NCI-H226 (cell line): ENCODE data around the gene C2CD4C.
"Not testable (repeated sequence)": the region's sequence is repeated elsewhere in the genome, so short reads cannot be mapped to it uniquely, and the experiment has no call there.

Experiments
- DNase-seq: peaks from one replicate; pipeline ENCODE4 v3.0.0-alpha.2; 2015

The C2CD4C gene

DNA sequence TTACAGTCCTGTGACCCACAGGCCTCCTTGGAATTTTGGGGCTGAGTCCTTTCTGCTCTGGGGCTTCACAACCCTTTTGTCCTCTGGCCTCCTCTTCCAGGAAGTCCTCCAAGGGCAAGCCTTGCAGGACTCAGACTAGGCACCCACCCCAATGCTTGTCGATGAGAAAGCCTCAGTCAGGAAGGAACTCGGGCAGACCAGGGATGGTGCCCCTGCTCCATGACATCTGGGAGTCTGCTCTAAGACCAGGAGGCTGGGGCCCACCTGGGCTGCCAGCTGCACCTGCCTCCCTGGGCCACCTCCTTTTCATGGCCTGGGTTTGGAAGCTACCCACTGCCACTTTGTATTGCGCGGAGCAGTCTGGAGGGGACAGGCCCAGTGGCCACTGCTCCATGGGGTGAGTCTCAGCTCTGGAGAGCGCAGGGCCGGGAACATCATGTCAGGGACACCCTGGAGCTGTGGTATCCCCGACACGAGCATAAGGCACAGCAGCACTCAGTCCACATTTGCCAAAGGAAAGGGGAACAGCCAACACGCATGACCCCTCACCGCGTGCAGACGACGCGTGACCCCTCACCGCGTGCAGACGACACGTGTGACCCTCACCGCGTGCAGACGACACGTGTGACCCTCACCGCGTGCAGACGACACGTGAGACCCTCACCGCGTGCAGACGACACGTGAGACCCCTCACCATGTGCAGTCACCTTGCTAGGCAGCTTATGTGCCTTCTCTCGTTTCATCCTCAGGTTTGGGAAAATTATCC lies 10.8 kb downstream of the C2CD4C start:
- no peak for DNase-seq

DNA sequence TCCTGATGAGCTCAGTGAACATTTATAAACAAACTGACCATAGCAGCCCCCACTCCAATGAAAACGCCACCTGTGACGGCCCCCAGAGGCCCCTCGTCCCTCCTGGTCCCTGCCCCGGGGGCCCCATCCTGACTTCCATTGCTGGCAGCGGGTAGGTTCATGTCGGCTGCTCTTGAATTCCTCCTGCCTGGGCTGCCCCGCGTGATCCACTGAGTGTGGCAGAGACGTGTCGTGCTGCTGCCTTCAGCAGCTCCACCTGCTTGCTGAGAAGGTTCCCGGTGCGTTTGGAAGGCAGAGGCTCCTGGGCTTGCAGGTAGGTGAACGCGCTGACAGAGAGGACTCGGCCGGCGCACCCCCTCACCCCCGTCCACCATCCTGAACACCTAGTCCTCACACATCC lies 11.6 kb downstream of the C2CD4C start:
- DNase-seq, result no peak

- DNase-seq, result no peak
Observed at GRCh38 chr19:395467-395866, 13.5 kb downstream of the C2CD4C start.

- DNase-seq, result not testable (repeated sequence)
Observed at GRCh38 chr19:394857-395256, 14.1 kb downstream of the C2CD4C start.

GRCh38 chr19:393560-393959 lies 15.4 kb downstream of the C2CD4C start:
- DNase-seq, result not testable (repeated sequence)

GRCh38 chr19:392375-392970 lies 16.5 kb downstream of the C2CD4C start:
- no peak for DNase-seq

GRCh38 chr19:391726-392374 lies 17.1 kb downstream of the C2CD4C start:
- DNase-seq, result no peak

- DNase-seq, result no peak
Observed at GRCh38 chr19:391207-391557, 17.8 kb downstream of the C2CD4C start.

DNA sequence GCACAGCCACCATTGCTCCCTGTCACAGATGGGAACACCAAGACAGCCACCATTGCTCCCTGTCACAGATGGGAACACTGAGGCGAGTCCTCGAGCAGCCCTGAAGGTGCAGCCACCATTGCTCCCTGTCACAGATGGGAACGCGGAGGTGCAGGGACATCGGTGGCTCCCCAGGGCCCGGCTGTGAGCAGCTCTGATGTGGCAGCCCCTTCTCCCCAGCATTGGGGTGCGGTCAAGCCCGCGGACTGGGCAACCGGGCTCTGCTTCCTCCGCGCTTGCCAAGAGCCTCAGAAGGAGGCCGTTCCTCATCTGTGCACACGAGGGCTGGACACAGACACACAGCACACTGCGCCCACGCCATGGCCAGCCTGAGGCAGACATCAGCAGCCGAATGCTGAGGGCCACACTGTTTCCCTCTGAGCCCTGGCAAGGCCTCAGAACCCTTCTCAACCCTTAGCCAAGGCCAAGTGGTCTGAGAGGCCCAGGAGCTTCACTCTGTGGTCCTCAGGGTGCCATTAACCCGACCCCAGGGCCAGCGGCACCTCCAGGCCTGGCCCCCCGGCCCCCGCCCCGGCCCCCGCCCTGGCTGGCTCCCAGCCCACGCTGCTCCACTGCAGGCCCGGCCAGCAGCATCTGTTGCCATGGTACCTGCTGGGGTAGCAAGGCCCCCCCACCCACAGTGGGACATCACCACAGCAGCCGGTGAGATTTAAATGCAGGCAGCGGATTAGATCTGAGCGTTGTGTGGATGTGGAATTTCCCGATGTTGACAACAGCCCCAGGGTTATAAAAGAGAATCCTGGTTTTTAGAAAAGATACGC lies 18.4 kb downstream of the C2CD4C start:
- DNase-seq, result no peak

GRCh38 chr19:389935-390289 lies 19.0 kb downstream of the C2CD4C start:
- no peak for DNase-seq

- no peak for DNase-seq
Observed at GRCh38 chr19:389255-389934, 19.6 kb downstream of the C2CD4C start.

- DNase-seq, result no peak
Observed at GRCh38 chr19:388691-389090, 20.3 kb downstream of the C2CD4C start.

GRCh38 chr19:387777-388176 lies 21.2 kb downstream of the C2CD4C start:
- no peak for DNase-seq

DNA sequence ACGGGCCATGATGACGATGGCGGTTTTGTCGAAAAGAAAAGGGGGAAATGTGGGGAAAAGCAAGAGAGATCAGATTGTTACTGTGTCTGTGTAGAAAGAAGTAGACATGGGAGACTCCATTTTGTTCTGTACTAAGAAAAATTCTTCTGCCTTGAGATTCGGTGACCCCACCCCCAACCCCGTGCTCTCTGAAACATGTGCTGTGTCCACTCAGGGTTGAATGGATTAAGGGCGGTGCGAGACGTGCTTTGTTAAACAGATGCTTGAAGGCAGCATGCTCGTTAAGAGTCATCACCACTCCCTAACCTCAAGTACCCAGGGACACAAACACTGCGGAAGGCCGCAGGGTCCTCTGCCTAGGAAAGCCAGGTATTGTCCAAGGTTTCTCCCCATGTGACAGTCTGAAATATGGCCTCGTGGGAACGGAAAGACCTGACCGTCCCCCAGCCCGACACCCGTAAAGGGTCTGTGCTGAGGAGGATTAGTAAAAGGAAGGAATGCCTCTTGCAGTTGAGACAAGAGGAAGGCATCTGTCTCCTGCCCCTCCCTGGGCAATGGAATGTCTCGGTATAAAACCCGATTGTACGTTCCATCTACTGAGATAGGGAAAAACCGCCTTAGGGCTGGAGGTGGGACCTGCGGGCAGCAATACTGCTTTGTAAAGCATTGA lies 22.2 kb downstream of the C2CD4C start:
- DNase-seq, result not testable (repeated sequence)

GRCh38 chr19:386189-386588 lies 22.8 kb downstream of the C2CD4C start:
- not testable (repeated sequence) for DNase-seq

GRCh38 chr19:384799-385169 lies 24.2 kb downstream of the C2CD4C start:
- DNase-seq, result no peak

DNA sequence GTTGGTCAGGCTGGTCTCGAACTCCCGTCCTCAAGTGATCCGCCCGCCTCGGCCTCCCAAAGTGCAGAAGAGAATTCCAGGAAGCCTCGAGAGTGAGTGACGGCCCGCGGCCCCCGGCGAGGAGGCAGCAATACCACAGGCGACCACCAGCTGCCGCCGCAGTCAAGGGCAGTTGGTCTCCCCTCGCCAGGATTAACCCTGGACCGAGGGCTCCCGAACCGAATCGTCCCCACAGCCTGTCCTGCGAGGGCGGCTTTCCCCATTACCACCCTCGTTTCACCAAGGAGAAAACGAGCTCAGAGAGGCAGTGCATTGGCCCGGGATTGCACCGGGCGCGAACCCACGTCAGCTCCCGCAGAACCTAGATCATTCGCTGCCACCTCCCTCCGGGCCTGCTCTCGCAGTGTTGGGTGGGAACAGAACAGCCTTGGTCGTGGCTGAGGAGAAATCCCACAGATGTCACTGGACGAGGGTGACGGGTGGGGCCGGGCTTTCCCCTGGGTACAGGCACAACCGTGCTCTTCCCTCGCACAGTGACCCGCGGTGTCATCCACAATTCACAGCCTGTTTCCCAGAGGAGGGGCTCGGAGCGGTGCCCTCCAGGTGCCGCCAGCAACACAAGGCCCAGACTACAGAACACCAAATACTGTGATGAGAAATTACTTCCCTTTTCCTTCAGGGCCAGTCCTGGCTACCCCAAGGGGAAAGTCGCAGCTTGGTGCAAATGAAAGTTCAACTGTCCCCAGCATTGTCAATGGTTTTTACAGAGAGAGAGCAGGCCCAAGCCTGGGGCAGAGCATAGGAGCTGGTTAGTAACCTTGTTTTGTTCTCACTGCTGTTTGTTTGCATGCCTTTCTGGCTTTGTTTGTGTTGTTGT lies 24.8 kb downstream of the C2CD4C start:
- no peak for DNase-seq

GRCh38 chr19:383040-383439 lies 25.9 kb downstream of the C2CD4C start:
- no peak for DNase-seq

DNA sequence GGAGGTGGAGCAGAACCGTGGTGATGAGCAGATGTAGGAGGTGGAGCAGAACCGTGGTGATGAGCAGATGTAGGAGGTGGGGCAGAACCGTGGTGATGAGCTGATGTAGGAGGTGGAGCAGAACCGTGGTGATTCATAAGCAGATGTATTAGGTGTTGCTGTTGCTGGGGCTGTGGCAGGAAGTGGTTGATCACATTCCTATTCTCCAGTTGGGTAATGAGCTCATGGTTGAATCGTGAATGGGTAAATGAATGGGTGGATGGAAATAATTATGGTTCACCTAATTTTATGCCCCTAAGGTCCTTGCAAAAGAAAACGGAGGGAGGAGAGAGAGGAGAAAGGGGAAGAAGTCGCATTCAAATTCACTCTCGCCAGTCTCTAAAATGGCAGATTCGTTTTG lies 26.4 kb downstream of the C2CD4C start:
- peak; percentile 75 for DNase-seq

DNA sequence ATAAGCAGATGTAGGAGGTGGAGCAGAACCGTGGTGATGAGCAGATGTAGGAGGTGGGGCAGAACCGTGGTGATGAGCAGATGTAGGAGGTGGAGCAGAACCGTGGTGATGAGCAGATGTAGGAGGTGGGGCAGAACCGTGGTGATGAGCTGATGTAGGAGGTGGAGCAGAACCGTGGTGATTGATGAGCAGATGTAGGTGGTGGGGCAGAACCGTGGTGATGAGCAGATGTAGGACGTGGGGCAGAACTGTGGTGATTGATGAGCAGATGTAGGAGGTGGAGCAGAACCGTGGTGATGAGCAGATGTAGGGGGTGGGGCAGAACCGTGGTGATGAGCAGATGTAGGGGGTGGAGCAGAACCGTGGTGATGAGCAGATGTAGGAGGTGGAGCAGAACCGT lies 27.0 kb downstream of the C2CD4C start:
- not testable (repeated sequence) for DNase-seq

GRCh38 chr19:380618-381219 lies 28.2 kb downstream of the C2CD4C start:
- DNase-seq, result not testable (repeated sequence)
